Effector CD4-positive, alpha-beta T cell (primary cell): Measurements from ENCODE around the gene RARB.

Experiments
- DNase-seq: peaks from one replicate; pipeline ENCODE4 v3.0.0-alpha.2; 2020

The RARB gene

DNA sequence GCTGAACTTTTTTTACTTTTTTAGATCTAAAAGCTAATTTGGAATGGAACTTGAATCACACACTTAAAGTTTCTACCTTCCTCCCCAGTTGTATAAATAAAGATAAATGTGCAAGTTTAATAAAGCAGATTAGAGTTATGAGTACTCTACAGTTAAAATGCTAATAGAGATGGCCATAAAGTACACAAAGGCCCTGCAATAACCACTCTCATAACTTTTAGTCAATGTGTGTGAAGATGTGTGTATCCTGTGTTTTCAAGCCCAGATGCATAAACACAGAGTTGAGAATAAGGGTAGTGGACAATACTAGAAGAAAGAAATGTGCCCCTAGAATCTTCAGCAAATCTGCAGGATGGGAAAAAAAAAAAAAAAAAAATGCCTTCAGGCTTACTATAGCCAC, 191.3 kb downstream of the RARB start:
- DNase-seq: no peak

- DNase-seq: no peak
Measured at GRCh38 chr3:25620493-25620892, 192.4 kb downstream of the RARB start.

DNA sequence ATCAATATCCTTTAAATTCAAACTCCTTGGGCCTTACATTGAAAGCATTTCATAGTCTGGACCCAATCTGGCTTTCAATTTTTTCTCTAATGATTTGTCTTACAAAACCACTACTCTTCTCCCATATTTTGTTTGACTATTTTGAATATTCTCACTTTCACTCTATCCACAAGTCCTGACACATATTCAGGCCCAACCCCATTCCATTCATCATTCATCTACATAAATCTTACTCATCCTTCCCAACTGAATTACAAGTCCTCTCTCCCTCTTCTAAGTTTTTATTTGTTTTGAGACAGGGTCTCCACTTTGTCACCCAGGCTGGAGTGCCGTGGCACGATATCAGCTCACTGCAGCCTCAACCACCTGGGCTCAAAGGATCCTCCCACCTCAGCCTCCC, 193.0 kb downstream of the RARB start:
- DNase-seq: no peak

DNA sequence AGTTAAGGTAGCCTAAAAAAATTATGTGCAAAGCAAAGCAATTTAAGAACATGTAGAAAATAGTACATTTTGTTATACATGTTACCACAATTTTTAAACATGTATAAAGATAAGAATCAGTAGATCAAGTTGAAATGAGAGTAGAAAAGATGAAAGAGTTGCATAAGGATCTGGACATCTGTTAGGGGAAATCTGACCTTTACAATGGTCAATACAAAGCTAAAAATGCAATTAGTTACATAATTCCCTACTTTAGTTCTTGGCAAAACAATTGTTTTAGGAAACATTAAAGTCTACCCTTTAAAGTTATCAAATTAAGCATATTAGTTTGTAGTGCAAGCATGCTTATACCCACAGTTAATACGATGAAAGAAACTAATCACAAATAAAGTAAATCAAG, 203.9 kb downstream of the RARB start:
- no peak for DNase-seq

- no peak for DNase-seq
Measured at GRCh38 chr3:25633919-25634318, 205.9 kb downstream of the RARB start.

DNA sequence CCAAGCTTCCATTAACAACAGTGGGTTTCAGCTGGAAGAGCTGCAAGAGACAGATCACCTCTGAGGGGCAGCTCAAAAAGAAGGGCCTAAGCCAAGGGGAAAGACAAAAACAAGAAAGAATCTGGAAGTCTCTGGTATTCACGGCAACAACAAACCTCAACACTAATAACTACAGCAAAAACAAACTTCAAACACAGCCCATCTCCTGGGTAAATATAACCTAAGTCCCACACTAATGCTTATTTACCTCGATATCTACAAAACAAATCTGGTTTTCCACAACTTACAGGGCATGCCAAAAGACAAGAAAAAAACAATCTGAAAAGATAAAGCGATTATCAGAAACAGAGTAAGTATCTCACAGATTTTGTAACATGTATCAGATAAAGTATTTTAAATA, 207.0 kb downstream of the RARB start:
- no peak for DNase-seq
